Right ventricle myocardium inferior (tissue), 1 donor: ENCODE measurements around the gene BCO1. TPM values are rescaled to one million over a fixed set of nuclear protein-coding genes. Genes with fewer than 3 reads are reported as not detected.

Experiments used
- ATAC-seq: fragments of 200-7000 bp; cut with Tn5 transposase; one replicate; pipeline ENCODE4 v1.9.1; 2020; ENCODE audit warnings: mild to moderate bottlenecking, moderate library complexity
- DNase-seq: peaks from one replicate; pipeline ENCODE4 v3.0.0; 2021; ENCODE audit errors: missing footprints
- intact Hi-C: fragments of 100-400 bp; cut with DNase I; formaldehyde crosslinking; loops from one replicate; pipeline ENCODE4 v1.11.0; 2022
- long read RNA-seq: library from polyadenylated mRNA; unstranded; transcript quantifications from one replicate; pipeline ENCODE4 v2.0.0, GENCODE V29; 2021
- total RNA-seq: library from RNA; stranded (reverse); fragmentation: NEBNext Ultra II Directional; extraction: Animal tissue kit (Norgen Biotek cat#: 25700); gene quantifications from one replicate; pipeline ENCODE4 v1.2.1, GENCODE V29; 2021
- donor health status: DM: no; HTN: yes; CAD: no; lungs with severe emphysema.

The BCO1 gene, protein sequence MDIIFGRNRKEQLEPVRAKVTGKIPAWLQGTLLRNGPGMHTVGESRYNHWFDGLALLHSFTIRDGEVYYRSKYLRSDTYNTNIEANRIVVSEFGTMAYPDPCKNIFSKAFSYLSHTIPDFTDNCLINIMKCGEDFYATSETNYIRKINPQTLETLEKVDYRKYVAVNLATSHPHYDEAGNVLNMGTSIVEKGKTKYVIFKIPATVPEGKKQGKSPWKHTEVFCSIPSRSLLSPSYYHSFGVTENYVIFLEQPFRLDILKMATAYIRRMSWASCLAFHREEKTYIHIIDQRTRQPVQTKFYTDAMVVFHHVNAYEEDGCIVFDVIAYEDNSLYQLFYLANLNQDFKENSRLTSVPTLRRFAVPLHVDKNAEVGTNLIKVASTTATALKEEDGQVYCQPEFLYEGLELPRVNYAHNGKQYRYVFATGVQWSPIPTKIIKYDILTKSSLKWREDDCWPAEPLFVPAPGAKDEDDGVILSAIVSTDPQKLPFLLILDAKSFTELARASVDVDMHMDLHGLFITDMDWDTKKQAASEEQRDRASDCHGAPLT
- total RNA-seq: not detected
- long read RNA-seq: 0 reads

DNA sequence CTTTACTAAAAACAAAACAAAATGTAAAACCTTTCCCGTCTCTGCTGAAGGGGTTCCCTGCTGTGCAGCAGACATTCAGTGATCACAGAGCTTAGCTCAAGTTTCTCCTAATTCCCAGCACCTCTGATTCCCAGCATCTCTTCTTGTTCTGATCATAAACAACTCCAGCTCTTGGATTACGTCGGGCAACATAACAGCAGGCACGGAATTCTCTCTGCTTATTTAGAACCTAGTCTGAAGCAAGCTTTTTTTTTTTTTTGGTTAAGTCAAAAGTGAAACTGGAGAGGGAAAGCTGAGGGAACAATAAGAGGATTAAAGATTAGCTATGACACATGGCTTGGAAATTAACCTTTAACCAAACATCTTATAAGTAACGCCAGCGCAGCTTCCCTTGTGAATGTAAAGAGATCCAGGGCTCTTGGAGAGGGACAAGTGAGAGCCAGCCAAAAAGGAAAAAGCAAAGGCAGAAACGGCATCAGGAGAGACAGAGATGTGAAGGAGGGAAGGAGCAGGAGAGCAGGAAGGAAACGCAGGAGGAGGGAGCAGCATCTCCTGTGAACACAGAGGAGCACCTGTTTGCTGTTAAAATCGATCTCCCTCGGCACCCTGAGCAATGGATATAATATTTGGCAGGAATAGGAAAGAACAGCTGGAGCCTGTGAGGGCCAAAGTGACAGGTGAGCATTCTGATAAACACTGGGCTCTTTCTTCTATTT lies at the start of gene BCO1:
BCO1 (plus strand) TSS at position 394 of the 716 bp plus-strand sequence; CDS start at position 614, 220 bp downstream.
- ATAC-seq: no peak
- intact Hi-C loops: no loop called here
- DNase-seq: no peak

DNA sequence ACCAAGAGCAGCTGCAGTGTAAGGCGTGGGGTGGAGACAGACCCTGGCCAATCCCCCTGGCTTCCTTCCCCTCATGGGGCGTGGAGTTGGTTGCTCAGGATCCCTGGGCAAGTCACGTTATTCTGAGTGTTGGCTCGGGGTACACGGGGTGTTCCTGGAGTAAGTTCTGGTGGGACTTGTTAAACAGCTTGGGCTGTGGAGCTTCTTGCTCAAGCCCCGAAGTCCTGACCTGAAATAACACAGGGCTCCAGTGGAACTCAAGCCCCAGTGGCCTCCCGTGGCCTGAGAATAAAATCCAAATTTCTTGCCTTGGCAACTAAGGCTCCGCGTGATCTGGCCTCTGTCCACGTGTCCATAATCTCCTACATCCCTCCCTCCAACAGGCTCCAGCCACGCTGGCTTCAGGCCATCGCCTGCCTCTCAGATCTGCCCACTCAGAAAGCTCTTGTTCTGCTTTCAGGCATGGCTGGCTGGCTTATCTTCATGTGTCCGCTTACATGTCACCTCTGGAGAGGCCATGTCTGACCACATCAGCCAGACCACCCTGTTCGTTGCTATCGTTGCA lies 49.3 kb upstream of the BCO1 start:
- peak; percentile 95 for ATAC-seq
- intact Hi-C loops: loop anchor here (10.0 kb wide), 1 partner anchor 154 kb away; the partner anchor contains the start of gene ATMIN
- DNase-seq: peak; percentile 89

DNA sequence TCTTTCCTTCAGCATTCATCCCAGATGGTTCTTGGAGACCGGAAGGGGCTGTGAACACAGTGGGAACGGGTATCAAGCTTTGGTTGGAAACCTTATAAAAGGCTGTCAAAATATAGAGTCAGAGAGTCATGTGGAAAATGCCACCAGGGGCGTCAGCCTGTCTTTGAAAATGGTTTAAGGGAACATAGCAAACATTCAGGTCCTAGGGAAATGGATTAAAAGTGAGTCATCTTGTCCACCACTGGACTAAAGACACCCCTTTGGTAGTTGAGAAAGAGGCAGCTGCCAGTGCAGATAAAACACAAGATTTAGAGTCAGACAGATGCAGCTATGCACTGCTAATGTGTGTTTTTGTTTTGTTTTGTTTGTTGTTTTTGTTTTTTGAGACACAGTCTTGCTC lies 47.8 kb upstream of the BCO1 start:
- intact Hi-C loops: loop anchor here (2.0 kb wide), 1 partner anchor 36 kb away; no protein-coding TSS in a partner anchor
- no peak for ATAC-seq
- no peak for DNase-seq

DNA sequence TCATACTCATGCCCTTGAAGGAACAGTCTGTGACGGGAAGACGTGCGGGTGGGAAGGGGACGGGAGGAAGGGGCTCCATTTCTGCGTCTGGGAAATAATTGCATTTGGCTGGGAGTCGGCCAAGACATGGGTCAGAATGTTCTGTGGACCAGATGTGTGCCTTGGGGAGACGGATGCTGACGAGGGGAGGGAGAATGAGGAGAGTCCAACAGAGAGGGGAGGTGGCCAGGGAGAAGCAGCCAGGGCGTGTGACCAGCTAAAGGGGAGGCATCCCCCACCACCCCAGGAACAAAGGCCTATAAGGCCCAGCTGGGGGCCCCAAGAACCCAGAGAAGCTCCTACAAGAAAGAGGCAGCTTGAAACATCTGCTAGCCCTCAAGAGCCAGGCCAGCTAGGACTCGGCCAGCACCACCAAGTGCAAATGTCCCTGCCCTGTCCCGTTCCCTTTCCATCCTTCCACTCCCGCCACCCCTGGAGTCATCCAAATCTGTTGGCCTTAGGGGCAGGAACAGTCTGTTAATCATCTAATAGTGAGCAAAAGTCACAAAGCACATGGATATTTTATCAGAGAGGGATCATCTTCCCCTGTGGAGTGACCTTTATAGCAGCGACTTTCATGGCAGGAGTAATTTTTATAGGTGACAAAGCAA lies 42.5 kb upstream of the BCO1 start:
- DNase-seq (no peak), ATAC-seq (peak; percentile 65)
- intact Hi-C loops: no loop called here

DNA sequence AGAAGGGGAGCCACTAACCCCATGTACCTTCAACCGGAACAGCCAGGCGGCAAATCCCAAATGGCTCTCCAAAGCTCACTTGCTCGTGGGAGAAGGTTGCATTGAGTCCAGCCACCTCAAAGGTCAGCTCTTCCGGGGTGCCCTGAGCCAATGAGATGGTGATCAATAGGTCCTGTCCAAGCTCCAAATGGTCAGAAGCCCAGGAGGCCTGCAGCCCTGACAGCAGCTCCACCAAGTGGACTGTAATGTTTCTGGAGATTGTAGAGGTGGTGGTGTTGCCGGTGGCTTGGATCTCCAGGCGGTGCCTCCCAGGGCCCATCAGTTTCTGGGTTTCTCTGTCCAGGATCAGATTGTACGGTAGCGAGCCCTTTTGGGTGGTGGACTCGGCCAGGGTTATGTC lies 39.9 kb upstream of the BCO1 start:
- intact Hi-C loops: no loop called here
- DNase-seq (no peak), ATAC-seq (no peak)

DNA sequence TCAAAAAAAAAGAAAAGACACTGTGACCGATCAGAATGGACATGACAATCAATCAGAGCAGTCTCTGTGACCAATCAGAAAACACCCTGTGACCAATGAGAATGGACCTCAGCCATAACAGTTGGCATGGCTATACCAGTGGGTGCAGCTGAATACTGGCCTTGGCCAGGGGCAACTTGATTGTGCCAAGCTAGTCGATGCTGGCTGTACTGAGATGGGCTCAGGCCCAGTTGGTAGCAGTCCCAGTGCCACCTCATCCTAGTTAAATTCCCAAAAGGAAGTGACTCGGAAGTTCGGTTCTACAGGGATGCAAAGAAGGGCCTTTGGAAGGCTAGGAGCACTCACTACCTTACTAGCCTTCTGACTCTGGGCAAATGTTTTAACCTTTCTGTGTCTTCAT lies 37.2 kb upstream of the BCO1 start:
- intact Hi-C loops: loop anchor here (10.0 kb wide), 1 partner anchor 534 kb away; no protein-coding TSS in a partner anchor
- no peak for DNase-seq
- ATAC-seq: no peak

DNA sequence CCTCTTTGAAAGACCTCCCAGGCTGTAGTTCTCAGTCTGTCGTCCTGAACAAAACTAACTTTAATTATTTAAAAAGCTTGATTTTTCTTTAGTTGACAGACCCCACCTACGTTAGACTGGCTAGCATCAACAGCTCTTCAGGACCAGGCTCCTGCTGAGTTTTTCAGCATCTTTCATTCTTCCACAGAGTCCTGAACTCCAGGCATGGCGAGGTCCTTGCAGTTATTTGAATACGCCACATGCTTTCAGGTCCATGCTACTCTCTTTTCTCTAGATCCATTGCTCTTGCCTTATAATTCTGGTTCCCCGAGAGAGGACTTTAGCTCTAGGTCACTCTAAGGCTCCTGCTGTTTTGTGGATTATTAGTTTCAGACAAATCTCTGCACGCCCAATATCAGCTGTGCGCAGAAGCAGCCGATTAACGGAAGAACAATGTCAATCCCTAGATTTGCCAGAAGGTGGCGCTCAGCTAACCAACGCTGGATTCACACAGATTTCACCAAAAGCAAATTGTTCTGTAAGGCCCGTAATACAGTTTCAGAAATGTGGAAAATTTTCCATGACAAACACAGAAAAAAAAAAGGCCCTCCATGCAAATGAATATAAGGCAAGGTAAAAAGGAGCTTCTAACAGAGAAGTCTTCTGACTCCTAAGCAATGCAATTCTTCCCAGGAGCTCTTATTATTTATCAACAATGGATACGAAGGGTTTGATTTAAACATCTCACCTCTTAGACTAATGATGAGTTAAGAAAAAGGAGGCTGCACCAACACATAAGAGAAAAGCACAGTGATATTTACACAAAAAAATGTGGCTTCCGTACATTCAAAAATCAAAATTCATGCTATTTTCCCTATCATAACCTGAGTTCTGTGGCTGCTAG lies 33.5 kb upstream of the BCO1 start:
- no peak for ATAC-seq
- intact Hi-C loops: loop anchor here (10.0 kb wide), 1 partner anchor 530 kb away; no protein-coding TSS in a partner anchor
- DNase-seq: no peak

DNA sequence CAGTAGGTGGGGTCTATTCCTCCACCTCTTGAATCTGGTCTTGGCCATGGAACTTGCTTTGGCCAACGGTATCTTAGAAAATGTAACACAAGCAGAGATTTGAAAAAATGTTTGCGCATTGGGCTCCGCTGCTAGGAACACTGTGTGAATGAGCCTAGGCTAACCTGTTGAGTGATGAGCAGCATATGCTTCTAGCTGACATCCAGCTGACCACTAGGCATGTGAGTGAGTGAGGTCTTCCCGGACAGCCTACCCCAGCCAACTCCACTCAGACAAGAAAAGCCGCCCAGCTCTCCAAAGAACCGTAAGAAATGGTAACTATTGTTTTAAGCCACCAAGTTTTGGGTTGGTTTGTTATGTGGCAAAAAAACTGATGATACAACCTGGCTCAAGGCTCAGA lies 31.4 kb upstream of the BCO1 start:
- DNase-seq (no peak), ATAC-seq (no peak)
- intact Hi-C loops: loop anchor here (10.0 kb wide), 1 partner anchor 528 kb away; no protein-coding TSS in a partner anchor

DNA sequence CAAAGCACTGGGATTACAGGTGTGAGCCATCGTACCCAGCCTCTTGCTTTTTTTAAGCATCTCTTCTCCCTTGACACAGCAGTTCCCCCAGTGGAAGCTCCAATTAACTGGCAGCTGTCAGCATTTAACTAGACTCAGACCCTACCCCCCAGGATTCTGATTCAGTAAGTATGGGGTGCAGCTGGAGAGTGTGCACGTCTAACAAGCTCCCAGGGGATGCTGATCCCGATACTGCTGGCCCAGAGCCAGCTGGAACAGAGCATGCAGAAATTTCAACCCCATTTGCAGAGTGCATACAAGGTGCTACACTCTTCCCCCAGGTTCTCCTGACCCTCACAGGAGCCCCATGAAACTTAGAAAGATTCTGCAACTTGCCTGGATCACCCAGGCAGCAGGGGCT lies 27.7 kb upstream of the BCO1 start:
- intact Hi-C loops: no loop called here
- ATAC-seq: no peak
- no peak for DNase-seq

DNA sequence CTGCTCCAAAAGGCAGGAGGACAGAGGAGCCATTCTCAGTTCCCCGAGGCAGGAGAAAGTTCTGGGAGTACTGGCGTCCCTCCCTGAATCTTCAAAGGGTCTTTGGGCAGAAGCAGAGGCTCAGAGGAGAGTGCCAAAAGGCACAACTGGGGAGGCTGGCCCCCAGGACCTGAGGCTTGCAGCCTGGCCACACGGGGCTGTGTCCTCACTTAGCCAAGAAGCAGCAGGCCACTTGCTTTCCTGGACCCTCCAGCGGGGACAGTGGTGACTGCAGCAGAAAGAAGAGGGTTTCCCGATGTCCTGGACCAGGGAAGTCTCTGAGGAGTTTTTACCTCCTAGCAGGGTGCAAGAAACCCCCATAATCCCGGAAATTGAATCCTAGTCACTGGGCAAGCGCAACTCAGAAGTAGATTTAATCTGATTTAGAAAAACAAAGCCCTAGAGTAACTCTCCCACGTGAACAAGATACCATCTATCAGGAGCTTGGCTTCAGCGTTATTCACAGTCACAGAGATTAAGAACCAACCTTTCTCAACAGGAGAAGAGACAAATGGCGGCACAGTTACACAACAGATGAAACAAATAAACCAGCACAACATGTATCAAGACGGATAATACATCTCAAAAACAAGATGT lies 25.5 kb upstream of the BCO1 start:
- no peak for ATAC-seq
- DNase-seq: no peak
- intact Hi-C loops: no loop called here

DNA sequence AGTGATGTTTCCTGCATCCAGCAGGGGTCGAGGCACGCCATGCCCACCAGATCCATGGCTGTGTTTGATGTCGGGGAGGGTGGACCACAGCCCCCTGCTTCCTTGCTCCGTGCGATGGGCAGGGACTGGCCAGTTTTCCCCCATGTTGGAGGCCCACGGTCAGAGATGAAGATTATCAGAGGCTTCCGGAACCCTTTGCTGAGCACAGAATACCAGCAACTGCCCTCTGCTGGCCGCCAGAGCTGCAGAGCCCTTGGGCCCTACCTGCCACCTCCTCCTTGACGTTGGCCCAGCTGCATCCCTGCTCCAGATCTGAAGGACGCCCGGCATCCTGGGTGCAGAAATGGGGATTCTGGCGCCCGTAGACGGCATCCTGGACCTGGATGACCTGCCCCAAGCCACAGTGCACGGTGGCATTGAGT lies 23.7 kb upstream of the BCO1 start:
- DNase-seq (no peak), ATAC-seq (no peak)
- intact Hi-C loops: no loop called here

DNA sequence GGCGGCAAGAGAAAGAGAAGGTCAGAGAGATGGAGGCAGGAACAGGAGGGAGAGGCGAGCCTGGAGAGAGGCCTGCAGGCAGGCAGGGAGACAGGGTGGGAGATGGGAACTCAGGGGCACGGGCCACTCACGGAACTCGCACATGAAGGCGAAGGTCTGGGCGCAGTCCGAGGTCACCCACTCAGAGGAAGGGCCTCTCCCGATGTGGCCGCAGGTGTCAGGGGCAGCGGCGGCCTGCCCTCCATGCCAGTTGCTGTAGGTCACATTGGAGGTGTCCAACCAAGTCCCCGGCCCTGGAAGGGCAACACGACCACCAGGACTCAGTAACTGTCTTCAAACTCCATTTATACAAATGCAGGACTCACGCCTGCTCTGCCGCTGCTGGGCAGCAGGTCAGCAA lies 22.4 kb upstream of the BCO1 start:
- DNase-seq: no peak
- intact Hi-C loops: no loop called here
- ATAC-seq: no peak

DNA sequence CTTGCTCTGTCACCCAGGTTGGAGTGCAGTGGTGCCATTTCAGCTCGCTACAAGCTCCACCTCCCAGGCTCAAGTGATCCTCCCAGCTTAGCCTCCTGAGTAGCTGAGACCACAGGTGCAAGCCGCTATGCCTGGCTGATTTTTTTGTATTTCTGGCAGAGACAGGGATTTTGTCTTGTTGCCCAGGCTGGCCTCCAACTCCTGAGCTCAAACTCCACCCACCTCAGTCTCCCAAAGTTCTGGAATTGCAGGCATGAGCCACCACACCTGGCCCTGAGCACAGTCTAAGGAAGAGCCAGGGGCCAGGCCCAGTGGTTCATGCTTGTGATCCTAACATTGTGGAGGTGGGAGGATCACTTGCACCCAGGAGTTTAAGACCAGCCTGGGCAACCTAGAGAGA lies 21.8 kb upstream of the BCO1 start:
- ATAC-seq: no peak
- intact Hi-C loops: no loop called here

DNA sequence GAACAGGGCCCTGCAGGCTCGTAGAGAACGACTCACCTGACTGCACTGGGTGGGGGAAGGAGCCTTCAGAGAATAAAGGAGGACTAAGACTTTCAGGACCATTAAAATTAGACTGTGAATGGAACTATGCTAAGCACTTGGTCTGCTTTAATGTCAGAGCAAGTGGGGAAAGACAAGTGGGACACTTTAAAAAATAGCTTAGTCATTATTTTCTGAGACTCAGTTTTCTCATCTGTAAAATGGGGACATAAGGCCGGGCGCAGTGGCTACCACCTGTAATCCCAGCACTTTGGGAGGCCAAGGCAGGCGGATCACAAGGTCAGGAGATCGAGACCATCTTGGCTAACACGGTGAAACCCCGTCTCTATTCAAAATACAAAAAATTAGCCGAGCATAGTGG lies 19.3 kb upstream of the BCO1 start:
- no peak for ATAC-seq
- intact Hi-C loops: no loop called here

More for the DNA sequence above, 21.8 kb upstream of the BCO1 start:
- no peak for DNase-seq

DNA sequence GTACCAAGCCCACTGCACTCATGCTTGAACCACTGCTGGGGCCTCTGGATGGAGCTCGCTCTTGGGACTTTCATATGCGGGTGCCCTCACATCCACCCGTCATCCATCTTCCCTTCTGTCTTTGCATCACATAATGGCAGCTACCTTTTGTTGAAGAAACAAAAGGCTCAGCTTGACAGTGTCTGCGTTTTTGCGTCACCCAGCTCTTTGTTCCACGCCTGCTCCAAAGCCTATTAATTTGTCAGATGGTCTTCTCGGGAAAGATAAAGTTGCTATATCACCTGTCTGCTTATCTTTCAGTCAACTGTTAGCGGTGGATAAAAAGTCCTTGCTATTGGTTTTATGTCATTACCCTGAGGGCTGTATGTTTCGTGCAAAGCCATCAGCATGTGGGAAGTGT lies 18.1 kb upstream of the BCO1 start:
- DNase-seq (no peak), ATAC-seq (no peak)
- intact Hi-C loops: loop anchor here (10.0 kb wide), 1 partner anchor 94 kb away; the partner anchor contains the start of gene GAN

More for the DNA sequence above, 19.3 kb upstream of the BCO1 start:
- no peak for DNase-seq

DNA sequence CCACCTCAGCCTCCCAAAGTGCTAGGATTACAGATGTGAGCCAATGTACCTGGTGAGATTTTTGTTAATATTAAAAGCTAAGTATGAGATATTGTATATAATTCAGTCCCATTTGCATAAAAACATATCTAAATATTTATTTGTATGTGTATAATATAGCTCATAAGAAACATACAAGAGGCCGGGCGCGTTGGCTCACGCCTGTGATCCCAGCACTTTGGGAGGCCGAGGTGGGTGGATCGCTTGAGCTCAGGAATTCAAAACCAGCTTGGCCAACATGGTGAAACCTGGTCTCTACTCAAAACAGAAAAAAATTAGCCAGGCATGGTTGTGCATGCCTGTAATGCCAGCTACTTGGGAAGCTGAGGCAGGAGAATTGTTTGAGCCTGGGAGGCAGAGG lies 16.8 kb upstream of the BCO1 start:
- intact Hi-C loops: loop anchor here (2.0 to 10.0 kb wide), 2 partner anchors 41 to 93 kb away; partner anchors contain the start of gene GAN
- DNase-seq: no peak
- ATAC-seq: no peak

DNA sequence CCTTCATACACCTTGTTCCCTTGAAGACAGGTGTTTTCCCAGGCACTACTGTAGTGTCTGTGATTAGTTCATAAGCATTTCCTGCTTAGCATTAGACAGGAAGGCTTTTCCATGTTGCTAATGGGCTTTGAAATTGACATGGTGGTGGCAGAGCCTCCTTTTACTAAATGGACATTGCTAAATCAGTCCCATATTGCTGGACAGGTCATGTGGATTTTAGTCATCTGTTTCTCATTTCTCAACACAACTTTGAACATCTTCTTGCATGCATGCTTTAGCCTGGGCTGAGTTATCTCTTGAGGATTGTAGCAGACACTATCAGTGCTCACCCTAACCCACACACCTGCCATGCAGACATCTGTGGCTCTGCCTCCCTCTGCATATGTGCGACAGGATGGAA lies 13.7 kb upstream of the BCO1 start:
- ATAC-seq (no peak), DNase-seq (no peak)
- intact Hi-C loops: loop anchor here (10.0 kb wide), 1 partner anchor 90 kb away; the partner anchor contains the start of gene GAN
